ENCODE measurements around the gene ALCAM.

The ALCAM gene

GRCh38 chr3:105424412-105425152, 57.9 kb downstream of the ALCAM start:
- no peak for DNase-seq (ENCODE audit: low read depth in 1 of 2, low spot score in 1 of 2)

- no peak for DNase-seq (ENCODE audit: low read depth in 1 of 2, low spot score in 1 of 2)
Observed at GRCh38 chr3:105425153-105425502, 58.4 kb downstream of the ALCAM start.

GRCh38 chr3:105427332-105427731, 60.6 kb downstream of the ALCAM start:
- no peak for DNase-seq (ENCODE audit: low read depth in 1 of 2, low spot score in 1 of 2)

- DNase-seq (ENCODE audit: low read depth in 1 of 2, low spot score in 1 of 2): no peak
Observed at GRCh38 chr3:105429034-105429762, 62.5 kb downstream of the ALCAM start.

- no peak for DNase-seq (ENCODE audit: low read depth in 1 of 2, low spot score in 1 of 2)
Observed at GRCh38 chr3:105430455-105430854, 63.7 kb downstream of the ALCAM start.

- no peak for DNase-seq (ENCODE audit: low read depth in 1 of 2, low spot score in 1 of 2)
Observed at GRCh38 chr3:105431200-105431599, 64.5 kb downstream of the ALCAM start.

- DNase-seq (ENCODE audit: low read depth in 1 of 2, low spot score in 1 of 2): no peak
Observed at GRCh38 chr3:105435277-105435676, 68.6 kb downstream of the ALCAM start.

GRCh38 chr3:105436687-105437086, 70.0 kb downstream of the ALCAM start:
- DNase-seq (ENCODE audit: low read depth in 1 of 2, low spot score in 1 of 2): no peak

GRCh38 chr3:105440113-105440512, 73.4 kb downstream of the ALCAM start:
- no peak for DNase-seq (ENCODE audit: low read depth in 1 of 2, low spot score in 1 of 2)

GRCh38 chr3:105444725-105445124, 78.0 kb downstream of the ALCAM start:
- DNase-seq (ENCODE audit: low read depth in 1 of 2, low spot score in 1 of 2): no peak

- DNase-seq (ENCODE audit: low read depth in 1 of 2, low spot score in 1 of 2): no peak
Observed at GRCh38 chr3:105448338-105448982, 81.8 kb downstream of the ALCAM start.

- DNase-seq (ENCODE audit: low read depth in 1 of 2, low spot score in 1 of 2): no peak
Observed at GRCh38 chr3:105449414-105449813, 82.7 kb downstream of the ALCAM start.

- no peak for DNase-seq (ENCODE audit: low read depth in 1 of 2, low spot score in 1 of 2)
Observed at GRCh38 chr3:105456017-105456416, 89.3 kb downstream of the ALCAM start.

- no peak for DNase-seq (ENCODE audit: low read depth in 1 of 2, low spot score in 1 of 2)
Observed at GRCh38 chr3:105458518-105459215, 92.0 kb downstream of the ALCAM start.

- no peak for DNase-seq (ENCODE audit: low read depth in 1 of 2, low spot score in 1 of 2)
Observed at GRCh38 chr3:105459566-105460290, 93.0 kb downstream of the ALCAM start.

GRCh38 chr3:105463620-105464019, 96.9 kb downstream of the ALCAM start:
- DNase-seq (ENCODE audit: low read depth in 1 of 2, low spot score in 1 of 2): no peak

GRCh38 chr3:105465251-105465853, 98.6 kb downstream of the ALCAM start:
- DNase-seq (ENCODE audit: low read depth in 1 of 2, low spot score in 1 of 2): no peak

GRCh38 chr3:105466072-105466471, 99.4 kb downstream of the ALCAM start:
- no peak for DNase-seq (ENCODE audit: low read depth in 1 of 2, low spot score in 1 of 2)

GRCh38 chr3:105466495-105467404, 100.0 kb downstream of the ALCAM start:
- DNase-seq (ENCODE audit: low read depth in 1 of 2, low spot score in 1 of 2): no peak

- DNase-seq (ENCODE audit: low read depth in 1 of 2, low spot score in 1 of 2): no peak
Observed at GRCh38 chr3:105470851-105471250, 104.1 kb downstream of the ALCAM start.

All from activated CD4-positive, alpha-beta T cell treated with anti-CD3 and anti-CD28 coated beads, Interleukin-2, amount 50 U/mL, for 24 hours (primary cell).